Fibroblast of gingiva (primary cell): ENCODE measurements around the gene SLC4A2.

ENCODE experiments used
- DNase-seq: peaks from one replicate; pipeline ENCODE4 v3.0.0-alpha.2; 2011; ENCODE audit warnings: low read depth

Gene SLC4A2

DNA sequence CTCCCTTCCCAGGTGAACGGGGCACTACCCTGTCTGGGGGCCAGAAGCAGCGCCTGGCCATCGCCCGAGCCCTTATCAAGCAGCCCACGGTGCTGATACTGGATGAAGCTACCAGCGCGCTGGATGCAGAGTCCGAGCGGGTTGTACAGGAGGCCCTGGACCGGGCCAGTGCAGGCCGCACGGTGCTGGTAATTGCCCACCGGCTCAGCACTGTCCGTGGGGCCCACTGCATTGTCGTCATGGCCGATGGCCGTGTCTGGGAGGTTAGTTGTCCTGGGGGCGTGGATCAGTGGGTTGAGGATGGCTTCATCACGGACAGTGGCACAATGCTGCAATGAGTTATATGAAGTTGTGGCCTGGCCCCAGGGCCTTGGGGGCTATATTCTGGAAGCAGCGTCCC lies 15.4 kb upstream of the SLC4A2 start:
- no peak for DNase-seq

DNA sequence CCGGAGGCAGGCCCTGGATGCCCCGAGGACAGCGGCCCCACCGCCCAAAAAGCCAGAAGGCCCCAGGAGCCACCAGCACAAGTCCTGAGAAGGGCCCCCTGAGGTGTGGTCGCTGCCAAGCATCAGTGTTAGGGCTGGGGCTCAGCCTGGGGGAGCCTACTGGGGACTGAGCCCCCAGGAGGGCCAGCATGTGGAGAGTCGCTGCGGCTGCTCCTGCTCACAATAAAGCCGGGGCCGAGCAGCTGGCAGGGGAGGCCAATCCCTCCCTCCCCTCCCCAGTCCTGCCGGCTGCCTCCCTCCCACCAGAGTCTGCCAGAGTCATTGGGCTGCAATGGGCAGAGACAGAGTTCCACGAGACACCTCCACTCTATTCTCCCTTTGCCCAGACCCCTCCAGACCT lies 14.1 kb upstream of the SLC4A2 start:
- no peak for DNase-seq

DNA sequence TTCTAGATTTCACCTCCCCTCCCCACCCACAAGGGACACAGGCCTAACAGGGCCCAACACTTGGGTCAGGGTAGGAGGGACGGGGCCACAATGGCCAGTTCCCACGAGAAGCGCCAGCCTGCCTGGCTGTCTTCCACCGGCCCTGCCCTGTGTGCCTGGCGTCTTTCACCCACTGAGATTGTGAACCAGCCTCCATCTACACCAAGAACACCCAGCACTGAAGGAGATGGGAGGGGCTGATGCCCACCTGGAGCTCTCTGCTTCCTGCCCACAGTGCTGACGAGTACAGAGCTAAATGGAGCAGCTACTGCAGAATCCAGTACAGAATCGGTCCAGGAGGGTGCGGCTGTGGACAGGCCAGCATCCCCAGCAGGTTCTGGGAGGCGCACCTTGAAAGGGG lies 13.4 kb upstream of the SLC4A2 start:
- no peak for DNase-seq

DNA sequence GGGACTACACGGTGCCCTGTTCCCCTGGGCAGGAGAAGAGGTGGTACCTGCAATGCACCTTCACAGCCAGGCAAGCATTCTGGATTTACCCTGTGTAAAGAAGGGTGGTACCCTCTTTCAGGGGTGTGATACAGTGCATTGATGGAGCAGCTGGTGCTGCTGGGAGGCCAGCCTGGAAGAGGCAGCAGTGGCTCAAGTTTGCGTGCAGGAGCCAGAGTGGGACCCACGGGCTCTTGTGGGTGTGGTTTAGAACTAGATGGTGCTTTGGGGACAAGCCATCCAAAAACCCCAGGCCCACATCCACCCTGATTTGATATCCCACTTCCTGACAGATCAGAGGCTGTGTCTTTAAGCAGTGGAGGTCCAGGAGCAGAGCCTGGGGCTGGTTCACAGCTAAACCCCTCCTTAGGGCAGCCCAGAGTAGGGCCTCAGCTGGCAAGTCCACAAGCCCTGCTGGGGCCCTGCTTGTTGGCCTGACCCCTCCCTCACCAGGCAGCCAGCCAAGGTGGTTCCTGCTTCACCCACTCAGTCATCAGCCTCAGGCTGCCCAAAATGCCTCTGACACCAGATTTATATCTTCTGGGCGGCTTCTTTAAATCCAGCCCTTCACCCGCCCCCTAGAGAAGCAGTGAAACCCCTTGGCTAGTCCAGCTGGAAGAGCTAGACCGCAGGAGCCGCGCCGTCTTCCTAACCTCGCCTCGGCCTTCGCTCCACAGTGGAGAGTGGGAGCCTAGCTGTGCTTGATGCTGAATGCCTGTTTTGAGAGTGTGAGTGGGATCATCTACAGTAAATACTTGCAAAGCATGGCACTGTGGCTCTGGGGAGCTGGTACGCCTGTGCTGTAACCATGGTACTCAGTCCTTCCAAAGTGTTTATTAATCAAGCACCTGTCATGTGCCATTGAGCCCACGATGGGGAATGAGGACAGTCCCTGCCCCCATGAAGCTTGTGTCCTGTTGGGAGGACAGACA lies 12.5 kb upstream of the SLC4A2 start:
- DNase-seq, result peak; percentile 47

DNA sequence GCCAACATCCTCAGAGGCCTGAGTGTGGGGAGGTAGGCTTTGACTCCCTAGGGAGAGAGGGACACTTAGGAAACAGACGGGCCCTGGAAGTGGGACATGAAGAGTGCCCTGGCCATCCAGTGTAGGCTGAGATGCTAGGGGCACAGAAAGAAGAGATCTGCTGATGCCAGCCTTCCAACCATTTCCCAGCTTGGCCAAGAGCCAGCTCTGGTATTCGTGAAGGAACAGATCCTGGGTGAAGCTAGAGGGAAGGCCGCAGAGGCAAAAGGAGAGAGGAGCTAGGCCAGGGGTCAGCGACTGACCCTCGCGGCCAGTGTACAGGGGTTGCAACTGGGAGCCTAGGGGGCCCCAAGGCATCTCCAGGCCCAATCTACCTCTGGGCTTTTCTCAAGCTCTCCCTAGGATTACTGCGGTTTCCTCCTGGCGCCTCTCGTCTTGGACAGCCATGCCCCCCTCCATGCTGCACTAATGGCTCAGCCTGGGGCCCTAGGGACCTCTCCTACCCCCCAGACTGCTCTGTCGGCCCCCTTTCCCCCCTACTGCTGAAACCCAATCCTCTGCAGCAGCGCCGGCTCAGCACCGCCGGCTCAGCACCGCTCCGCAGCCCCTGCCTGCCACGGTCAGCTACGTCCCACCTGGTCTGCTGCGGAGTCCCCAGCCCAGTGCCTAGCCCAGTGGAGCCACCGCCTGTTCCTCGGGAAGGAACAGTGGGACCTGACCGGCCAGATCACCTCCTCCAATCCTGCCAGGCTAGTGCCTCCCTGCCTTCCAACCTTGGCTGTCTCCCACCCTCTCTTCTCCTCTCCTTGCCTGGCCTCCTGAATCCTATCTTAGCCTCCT lies 11.2 kb upstream of the SLC4A2 start, which contains the start of gene ASIC3:
Gene ASIC3 (plus strand): TSS at position 556 of the 840 bp plus-strand sequence. CDS start 355 bp downstream, outside the sequence.
- DNase-seq, result no peak

DNA sequence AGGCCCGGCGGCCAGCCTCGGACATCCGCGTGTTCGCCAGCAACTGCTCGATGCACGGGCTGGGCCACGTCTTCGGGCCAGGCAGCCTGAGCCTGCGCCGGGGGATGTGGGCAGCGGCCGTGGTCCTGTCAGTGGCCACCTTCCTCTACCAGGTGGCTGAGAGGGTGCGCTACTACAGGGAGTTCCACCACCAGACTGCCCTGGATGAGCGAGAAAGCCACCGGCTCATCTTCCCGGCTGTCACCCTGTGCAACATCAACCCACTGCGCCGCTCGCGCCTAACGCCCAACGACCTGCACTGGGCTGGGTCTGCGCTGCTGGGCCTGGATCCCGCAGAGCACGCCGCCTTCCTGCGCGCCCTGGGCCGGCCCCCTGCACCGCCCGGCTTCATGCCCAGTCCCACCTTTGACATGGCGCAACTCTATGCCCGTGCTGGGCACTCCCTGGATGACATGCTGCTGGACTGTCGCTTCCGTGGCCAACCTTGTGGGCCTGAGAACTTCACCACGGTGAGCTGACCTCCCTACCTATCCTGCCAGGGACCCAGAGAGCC lies 10.4 kb upstream of the SLC4A2 start:
- DNase-seq, result no peak

DNA sequence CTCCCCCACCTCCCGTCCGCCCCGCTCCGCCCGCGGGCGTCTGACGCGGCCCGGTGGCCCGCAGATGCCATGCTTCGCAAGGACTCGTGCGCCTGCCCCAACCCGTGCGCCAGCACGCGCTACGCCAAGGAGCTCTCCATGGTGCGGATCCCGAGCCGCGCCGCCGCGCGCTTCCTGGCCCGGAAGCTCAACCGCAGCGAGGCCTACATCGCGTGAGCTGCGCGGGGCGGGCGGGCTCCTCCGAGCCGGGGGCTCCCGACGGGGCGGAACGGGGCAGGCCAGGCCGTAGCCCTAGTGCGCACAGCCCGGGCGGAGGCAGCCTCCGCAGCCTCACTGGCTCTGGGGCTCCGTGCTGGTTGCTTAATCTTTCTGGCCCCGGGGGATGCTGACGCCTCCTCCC lies 8.3 kb upstream of the SLC4A2 start:
- DNase-seq, result peak; percentile 67

DNA sequence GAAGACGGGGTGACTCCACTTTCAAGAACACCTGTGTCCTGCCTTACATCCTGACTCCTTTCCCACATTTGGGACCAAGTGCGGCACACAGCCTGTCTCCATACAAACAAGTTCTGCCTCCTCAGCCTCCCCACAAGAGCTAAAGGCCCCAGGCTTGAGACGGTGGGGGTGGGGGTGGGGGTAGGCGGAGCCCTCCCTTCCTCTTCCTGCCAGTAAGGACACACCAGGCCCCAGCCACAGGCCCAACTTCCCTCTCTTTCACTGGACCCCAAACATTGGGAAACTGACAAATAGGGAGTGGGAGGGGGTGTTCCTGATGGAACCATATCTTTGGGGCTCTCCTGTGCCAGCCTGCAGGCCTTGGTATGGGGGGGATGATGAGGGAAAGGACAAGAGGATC lies 6.3 kb upstream of the SLC4A2 start:
- DNase-seq, result no peak

DNA sequence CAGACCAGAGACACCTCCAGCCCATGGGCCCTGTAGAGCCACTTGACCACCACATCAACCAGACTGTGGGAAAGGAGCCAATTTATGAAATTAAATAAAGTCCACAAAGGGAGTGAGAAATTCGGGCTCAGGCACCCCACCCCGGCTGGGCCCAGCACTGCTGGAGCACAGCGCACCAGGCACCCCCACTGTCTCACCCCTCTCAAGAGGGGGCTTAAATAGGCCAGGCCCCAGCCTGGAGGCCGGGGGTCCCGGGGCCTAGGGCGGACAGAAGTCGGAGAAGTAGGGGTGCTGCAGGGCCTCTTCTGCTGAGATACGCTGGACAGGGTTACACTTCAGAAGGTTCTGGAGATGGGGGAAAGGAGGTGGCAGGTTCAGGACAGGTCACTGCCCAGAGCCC lies 5.6 kb upstream of the SLC4A2 start:
- no peak for DNase-seq

DNA sequence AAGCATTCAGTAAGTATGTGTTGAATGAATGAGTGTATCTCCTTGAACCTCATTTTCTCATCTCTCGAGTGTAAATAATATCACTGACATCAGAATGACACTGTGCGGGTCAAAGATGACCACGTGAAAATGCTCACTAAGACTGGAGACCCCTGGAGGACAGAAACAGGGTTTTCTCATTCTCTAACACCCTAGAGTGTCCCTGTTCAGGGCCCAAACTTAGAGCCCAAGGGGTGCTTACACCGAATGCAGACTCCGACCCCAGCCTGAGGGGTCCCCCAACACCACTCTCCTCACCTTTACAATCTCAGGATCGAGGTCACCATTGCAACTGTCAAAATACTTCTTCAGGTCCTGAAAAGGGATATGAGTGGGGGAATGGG lies 3.1 kb upstream of the SLC4A2 start:
- no peak for DNase-seq

DNA sequence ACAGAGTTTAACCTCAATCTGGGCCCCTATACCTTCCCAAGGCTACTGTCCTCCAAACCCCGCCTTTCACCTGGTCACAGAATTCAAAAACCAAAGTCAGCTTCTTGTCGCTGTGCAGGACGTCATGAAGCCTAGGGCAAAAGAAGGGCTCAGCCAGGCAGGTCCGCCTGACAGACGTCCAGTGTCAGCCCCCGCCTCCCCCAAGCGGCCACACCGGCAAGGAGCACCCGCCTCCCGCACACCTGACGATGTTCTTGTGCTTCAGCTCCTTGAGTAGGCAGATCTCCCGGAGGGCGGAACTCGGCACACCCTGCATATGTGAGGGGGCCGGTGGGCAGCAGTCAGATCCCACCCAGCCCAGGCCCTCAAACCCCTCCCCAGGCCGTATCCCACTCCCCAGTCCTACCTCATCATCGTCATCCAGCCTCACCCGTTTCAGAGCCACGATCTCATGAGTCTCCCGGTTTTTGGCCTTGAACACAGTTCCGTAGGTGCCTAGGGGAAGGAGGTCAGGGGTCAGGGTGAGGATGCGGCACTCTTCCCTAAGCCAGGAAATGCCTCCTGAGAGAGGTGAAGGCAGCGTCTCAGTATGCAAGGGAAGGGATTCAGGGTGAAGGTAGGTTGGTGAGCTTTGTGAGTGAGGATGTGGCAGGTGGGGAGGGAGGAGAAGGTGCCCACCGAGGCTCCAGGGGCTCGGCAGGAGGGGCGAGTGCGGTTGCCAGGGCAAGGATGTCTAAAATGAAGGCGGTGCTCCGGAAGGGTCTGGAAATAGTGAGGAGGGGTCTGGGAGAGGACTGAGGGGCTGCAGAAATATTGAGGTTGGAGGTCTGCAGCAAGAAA lies 2.5 kb upstream of the SLC4A2 start:
- DNase-seq, result no peak

DNA sequence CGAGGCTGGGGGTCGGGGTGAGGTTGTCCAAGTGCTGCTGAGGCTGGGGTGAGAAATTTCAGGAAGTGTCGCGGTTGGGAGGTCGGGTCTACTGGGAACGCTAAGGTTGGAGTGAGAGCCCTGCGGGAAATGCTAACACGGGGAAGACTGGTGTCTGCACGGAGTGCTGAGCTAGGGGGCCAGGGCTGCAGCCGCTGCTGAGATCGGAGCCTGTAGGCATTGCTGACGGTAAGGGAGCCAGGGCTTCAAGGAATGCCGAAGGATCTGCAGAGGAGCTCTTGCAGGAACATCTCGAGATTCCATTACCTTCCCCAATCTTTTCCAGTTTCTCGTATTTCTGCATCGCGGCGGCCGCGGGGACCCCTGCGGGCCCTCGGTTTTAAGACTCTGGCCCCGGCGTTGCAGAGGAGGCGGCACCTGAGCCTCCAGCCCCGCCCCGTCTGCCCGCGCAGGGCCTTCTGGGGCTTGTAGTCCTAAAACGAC lies 1.8 kb upstream of the SLC4A2 start, which contains the start of gene CDK5:
Gene CDK5 (minus strand): TSS at position 392 of the 483 bp plus-strand sequence. CDS start 49 bp downstream, at position 343.
- DNase-seq, result no peak

DNA sequence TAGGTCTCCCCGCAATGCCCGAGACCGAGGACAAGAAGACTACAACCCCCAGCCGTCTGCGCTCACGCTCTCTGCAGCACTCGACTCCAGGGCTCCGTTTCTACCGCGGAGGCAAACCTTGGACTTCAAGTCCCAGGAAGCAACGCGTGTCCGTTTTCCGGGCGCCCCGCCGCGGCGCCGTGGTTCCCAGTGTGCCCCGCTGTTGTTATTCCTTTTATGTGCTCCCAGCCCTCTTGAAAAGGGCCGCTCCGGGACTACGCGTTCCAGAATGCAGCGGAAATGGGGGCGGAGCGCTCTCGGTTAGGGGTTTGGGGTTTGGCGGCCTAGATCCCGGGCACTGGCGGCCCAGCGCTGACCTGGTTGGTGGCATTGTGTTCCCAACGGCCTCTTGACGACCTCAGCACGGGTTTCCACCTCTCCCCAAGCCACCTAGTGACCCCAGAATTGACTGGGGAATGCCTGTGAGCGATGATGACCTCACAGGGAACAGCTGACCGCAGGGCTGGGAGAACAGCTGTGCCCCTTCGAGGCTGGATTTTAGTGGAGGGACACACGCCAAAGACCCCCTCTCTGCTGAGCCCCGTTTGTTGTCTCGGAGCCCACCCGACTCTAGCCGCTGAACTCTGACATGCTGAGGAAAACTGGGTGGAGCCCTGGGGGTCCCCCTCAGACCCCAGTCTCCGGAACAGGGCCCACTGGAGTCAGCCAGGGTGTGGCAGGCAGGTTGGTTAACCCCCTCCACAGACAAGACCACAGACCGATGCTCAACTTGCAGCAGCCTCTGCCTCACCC lies 1.2 kb upstream of the SLC4A2 start:
- DNase-seq, result peak; percentile 100

DNA sequence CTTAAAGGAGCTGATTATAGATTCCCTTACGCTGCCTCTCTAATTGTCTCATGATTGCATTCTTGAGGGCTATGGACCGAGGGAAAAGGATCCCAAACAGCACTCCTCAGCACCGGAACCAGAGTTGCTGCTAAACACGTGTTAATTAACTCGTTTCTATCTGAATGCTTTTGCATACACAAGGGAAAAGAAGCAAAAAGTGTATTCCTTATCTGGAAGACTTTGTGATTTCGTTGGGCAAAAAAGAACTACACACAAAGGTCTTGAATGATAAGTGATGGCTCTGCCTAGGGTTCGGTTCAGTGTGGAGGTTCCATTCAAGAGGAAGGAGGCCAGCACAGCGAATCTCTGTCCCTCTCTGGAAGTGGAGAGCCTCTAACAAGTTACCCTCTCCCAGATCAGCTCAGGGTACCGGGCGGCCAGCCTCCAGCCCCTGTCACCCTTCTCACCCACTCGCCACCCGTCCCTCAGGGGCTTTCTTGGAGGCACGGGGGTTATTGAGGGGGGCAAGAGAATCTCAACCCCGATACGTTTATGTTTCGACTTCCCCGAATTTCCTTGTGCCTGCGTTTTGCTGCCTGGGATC lies 515 bp upstream of the SLC4A2 start:
- DNase-seq, result peak; percentile 21

DNA sequence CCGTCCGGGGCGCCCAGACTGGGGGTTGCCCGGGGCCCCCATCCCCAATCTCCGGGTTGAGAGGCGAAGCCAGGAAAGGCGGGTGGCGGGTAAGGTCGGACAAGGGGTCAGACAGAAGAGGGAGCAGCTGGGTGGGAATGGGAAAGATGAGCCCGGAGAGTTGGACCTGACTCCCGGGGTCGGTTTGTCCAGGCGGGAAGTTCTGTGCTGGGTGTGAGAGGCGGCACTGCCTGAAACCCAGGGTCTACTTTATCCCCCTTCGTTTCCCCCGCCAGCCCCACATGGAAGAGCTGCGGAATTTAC lies 675 bp downstream of the SLC4A2 start:
- DNase-seq, result no peak

DNA sequence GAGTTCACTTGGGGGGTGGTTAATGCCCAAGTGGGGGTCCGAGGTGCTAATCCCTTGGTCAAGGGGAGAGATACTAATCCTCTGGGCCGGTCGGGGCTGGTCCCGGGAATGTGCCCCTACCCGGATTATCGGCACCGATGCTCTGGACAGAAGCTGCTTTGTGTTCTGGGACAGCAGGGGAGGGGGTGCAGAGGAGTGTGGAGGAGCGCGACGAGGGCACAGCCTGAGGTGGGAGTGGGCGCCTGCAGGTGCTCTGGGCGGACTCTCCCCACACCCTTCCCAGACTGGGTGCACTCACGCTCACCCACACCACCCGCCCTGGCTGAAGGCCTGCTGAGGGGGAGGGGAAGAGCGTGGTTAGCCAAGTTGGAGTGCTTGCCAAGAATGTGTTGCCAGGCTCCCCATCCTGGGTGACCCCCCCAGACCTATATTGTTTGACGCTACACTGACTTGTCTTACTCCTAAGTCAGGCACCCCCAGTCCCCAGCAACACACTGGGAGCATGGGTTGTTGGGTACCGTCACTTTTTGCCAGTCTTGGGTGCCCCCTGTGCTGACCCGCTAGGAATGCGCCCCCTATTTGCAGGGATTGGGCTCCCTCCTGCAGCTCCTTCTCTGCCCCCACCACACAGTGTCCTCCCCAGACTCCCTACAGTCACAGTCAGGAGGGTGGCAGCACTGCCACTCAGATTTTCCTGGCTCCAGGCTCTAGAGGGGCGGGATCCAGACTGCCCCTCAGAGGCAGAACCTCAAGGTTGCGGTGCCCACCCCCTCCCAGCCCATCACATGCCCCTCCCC lies 1.2 kb downstream of the SLC4A2 start:
- peak; percentile 51 for DNase-seq

DNA sequence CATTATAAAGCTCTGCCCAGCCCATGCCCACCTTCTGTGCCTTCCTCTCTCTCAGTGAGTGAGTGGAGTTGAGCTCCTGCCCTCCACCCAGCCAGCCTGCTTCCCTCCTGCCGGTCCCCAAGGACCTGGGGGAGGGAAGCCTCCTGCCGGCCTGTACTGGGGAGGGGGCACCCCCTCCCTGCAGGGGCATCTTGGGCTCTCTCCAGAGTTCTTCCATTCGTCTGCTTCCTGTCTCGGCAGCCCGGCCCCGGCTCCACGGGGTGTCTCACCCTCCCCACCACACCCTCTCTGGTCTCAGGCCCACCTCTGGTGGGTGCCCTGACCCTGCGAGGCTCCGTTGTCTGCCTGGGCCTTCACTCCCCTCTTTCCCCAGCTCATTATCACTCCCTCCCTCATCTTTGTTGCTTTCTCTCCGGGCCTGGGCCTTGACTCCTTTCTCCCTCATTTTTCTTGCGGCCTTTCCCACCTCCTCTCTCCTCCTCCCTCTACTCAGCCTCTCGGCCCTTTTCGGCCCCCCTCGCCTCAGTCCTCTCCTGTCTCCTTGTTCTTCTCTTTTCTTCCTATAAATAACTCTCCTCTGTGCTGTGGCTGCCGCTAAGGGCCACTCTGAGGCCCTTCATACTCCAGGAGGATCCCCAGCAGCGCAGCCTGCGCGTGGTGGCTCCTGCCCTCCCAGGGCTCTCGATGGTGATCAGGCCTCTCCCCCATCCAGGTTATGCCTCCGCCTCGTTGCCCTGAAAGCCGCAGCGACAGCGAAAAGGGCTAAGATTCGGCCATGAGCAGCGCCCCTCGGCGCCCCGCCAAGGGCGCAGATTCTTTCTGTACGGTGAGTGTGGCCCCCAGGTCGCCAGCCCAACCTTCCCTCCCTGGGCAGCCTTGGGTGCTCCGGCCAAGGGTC lies 2.1 kb downstream of the SLC4A2 start:
- DNase-seq, result no peak

DNA sequence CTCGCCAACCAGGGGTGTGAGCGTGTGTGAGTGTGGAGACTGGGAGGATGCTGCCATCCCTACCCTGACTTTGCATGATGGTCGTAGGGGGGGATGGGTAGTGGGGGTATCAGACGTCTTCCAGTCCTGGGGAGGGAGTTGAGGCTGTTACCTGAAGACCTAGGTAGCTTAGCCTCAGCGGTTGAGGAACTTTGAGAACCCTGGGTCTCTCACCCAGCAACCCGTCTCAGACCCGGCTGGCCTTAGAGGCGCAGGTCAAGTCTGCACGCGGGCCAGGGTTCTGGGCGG lies 2.7 kb downstream of the SLC4A2 start:
- no peak for DNase-seq
